ENCODE measurements around the gene SETD4.

Gene SETD4

DNA sequence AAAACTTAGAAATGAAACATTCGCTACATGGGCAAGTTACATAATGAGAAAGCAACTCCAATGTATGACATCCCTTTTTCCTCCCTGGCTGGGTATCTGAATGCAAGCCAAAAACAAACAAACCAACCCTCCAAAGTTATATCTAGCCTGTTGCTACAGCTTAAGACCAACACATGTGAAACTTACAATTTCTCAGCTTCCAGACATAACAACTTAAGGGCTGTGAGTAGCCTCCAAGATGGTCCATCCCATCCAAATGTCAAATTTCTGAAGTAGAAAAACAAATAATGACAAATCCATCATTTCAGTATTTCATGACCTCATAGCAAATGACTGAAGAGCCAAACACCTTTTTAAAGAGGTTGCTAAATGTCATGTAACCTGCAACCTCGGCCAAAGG, 19.9 kb downstream of the SETD4 start:
- H3K27me3 ChIP-seq (ENCODE audit: insufficient read depth, low read length, poor library complexity): no peaks in the 10 kb centered on the region
- H4K5ac ChIP-seq (ENCODE audit: low read length): no peak overlapping the region
- H3K9ac ChIP-seq (ENCODE audit: low read length): no peak overlapping the region
- H3K79me1 ChIP-seq (ENCODE audit: low read length): no peaks in the 10 kb centered on the region
- no peak overlapping the region for H3K4me2 ChIP-seq (ENCODE audit: low read length)
- no peaks in the 10 kb centered on the region for H3K79me2 ChIP-seq (ENCODE audit: control insufficient read depth, insufficient read depth, low read length)
- no peak overlapping the region for H3K23ac ChIP-seq (ENCODE audit: low read length)
- WGBS (ENCODE audit: extremely low coverage, insufficient coverage, low lambda C conversion rate): no CpG with 5 or more reads among the region's 2 CpGs
- H3K36me3 ChIP-seq (ENCODE audit: control insufficient read depth, insufficient read depth, low read length): peaks cover 22% of the 10 kb centered on the region
- no peak overlapping the region for H2BK5ac ChIP-seq (ENCODE audit: low read length)
- no peak overlapping the region for H3K27ac ChIP-seq (ENCODE audit: low read depth, low read length)
- no peak overlapping the region for H3K18ac ChIP-seq (ENCODE audit: low read length)
- no peak overlapping the region for H2BK15ac ChIP-seq (replicated peaks; ENCODE audit: low read depth)
- H3K4ac ChIP-seq (ENCODE audit: low read depth, low read length): no peak overlapping the region
- H2BK120ac ChIP-seq (ENCODE audit: low read depth, low read length): no peak overlapping the region
- H4K8ac ChIP-seq (ENCODE audit: low read depth, low read length): no peak overlapping the region
- H3K4me1 ChIP-seq (ENCODE audit: control insufficient read depth, low read depth, low read length): no peaks in the 10 kb centered on the region
- no peak for DNase-seq
- no peak overlapping the region for H3K4me3 ChIP-seq (ENCODE audit: low read length)
- H2AK5ac ChIP-seq (ENCODE audit: low read length): no peak overlapping the region
- H3K56ac ChIP-seq (ENCODE audit: low read length): no peak overlapping the region

DNA sequence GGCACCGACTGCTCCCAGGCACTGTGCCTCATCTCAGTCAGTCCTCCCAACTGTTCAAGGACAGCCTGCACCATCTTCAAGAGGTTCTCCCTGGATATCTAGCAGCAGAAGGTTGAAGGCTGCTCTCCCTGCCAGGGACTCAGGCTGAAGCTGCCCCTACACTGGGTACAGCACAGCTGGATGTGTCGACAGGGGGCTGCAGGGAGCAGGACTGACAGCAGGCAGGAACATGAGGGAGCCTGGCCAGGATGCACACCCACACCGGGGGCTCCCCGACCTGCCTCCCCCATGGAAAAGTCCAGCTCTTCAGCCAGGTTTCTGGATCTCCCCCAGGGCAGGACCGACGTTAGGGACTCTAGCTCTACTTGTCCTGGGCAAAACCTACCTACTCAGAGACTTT, 20.5 kb downstream of the SETD4 start:
- Histone ChIP-seq H2BK5ac (ENCODE audit: low read length) (no peak overlapping the region), H3K56ac (ENCODE audit: low read length) (no peak overlapping the region), H3K18ac (ENCODE audit: low read length) (no peak overlapping the region), H3K4me3 (ENCODE audit: low read length) (no peak overlapping the region), H4K5ac (ENCODE audit: low read length) (no peak overlapping the region), H3K36me3 (ENCODE audit: control insufficient read depth, insufficient read depth, low read length) (peaks cover 19% of the 10 kb centered on the region), H3K27me3 (ENCODE audit: insufficient read depth, low read length, poor library complexity) (no peaks in the 10 kb centered on the region), H3K4me1 (ENCODE audit: control insufficient read depth, low read depth, low read length) (no peaks in the 10 kb centered on the region), H2BK15ac (replicated peaks; ENCODE audit: low read depth) (no peak overlapping the region), H2BK120ac (ENCODE audit: low read depth, low read length) (no peak overlapping the region), H3K79me1 (ENCODE audit: low read length) (no peaks in the 10 kb centered on the region), H4K8ac (ENCODE audit: low read depth, low read length) (no peak overlapping the region), H3K23ac (ENCODE audit: low read length) (no peak overlapping the region), H3K79me2 (ENCODE audit: control insufficient read depth, insufficient read depth, low read length) (no peaks in the 10 kb centered on the region), H3K27ac (ENCODE audit: low read depth, low read length) (no peak overlapping the region), H2AK5ac (ENCODE audit: low read length) (no peak overlapping the region), H3K9ac (ENCODE audit: low read length) (no peak overlapping the region), H3K4me2 (ENCODE audit: low read length) (no peak overlapping the region), H3K4ac (ENCODE audit: low read depth, low read length) (no peak overlapping the region)
- no peak for DNase-seq
- WGBS (ENCODE audit: extremely low coverage, insufficient coverage, low lambda C conversion rate): no CpG with 5 or more reads among the region's 6 CpGs

DNA sequence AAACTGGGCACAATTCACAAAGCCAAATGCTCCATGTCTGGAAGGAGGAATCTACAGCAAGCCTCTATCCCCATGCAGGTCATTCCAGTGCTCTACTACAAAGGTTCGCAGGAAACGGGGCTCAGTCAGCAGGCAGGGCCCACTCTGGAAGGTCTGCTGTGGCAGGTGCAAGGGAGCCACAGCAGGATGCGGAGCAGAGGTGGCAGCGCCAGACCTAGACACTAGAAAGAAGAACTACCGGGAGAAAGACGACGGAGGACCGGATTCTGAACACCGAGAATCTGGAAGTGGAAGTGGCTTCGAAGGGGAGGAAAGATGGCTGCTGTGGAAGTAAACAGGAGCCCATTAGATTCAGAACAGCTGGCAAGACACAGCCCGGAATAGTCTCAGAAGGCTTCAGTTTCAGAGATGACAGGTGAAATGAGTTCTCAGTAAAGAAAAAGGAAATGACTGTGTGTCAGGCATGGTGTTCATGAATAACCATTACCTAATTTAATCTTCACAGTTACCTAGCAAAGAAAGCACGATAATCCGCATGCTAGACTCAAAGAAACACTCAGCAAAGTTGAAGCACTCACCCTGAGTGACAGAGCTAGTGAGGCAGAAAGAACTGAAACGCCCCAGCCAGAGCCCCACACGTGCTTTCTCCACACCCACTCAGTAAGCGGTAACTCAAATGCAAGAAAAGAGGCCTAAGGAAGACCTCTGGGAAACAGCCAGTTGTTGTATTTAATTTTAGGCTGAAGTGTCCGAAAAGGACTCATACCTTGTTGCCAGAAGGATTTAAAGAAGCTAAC, 21.4 kb downstream of the SETD4 start:
- DNase-seq: no peak
- Histone ChIP-seq H3K23ac (ENCODE audit: low read length) (no peak overlapping the region), H3K4ac (ENCODE audit: low read depth, low read length) (no peak overlapping the region), H3K79me2 (ENCODE audit: control insufficient read depth, insufficient read depth, low read length) (no peaks in the 10 kb centered on the region), H3K4me3 (ENCODE audit: low read length) (no peak overlapping the region), H3K56ac (ENCODE audit: low read length) (no peak overlapping the region), H3K79me1 (ENCODE audit: low read length) (no peaks in the 10 kb centered on the region), H4K5ac (ENCODE audit: low read length) (no peak overlapping the region), H3K9ac (ENCODE audit: low read length) (no peak overlapping the region), H2AK5ac (ENCODE audit: low read length) (no peak overlapping the region), H3K18ac (ENCODE audit: low read length) (no peak overlapping the region), H3K27me3 (ENCODE audit: insufficient read depth, low read length, poor library complexity) (no peaks in the 10 kb centered on the region), H2BK120ac (ENCODE audit: low read depth, low read length) (no peak overlapping the region), H3K4me1 (ENCODE audit: control insufficient read depth, low read depth, low read length) (no peaks in the 10 kb centered on the region), H3K36me3 (ENCODE audit: control insufficient read depth, insufficient read depth, low read length) (peaks cover 15% of the 10 kb centered on the region), H3K4me2 (ENCODE audit: low read length) (no peak overlapping the region), H4K8ac (ENCODE audit: low read depth, low read length) (no peak overlapping the region), H3K27ac (ENCODE audit: low read depth, low read length) (no peak overlapping the region), H2BK5ac (ENCODE audit: low read length) (no peak overlapping the region), H2BK15ac (replicated peaks; ENCODE audit: low read depth) (no peak overlapping the region)
- no CpG with 5 or more reads among the region's 17 CpGs for WGBS (ENCODE audit: extremely low coverage, insufficient coverage, low lambda C conversion rate)

DNA sequence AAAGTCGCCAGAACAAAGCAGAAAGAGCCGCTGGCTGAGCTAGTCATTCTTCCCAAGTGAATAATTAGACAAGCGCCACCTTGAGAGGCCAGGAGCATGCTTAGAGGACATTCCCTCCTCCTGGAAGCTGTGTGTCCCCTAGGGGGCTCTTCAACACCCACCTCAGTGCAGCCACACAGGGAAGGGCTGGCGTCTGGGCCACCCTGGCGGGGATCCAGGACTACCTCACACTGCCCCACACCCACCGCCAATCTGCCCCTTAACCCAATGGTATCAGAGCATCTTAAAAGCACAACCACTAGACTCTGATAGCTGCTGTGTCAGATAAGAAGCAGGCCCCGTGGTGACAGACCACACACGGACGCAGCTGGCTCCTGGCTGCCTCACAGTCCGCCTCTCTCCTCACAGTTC, 24.9 kb downstream of the SETD4 start:
- Histone ChIP-seq H2BK5ac (ENCODE audit: low read length) (no peak overlapping the region), H2BK120ac (ENCODE audit: low read depth, low read length) (no peak overlapping the region), H3K27me3 (ENCODE audit: insufficient read depth, low read length, poor library complexity) (no peaks in the 10 kb centered on the region), H2BK15ac (replicated peaks; ENCODE audit: low read depth) (no peak overlapping the region), H3K4me3 (ENCODE audit: low read length) (no peak overlapping the region), H3K4me2 (ENCODE audit: low read length) (no peak overlapping the region), H3K18ac (ENCODE audit: low read length) (no peak overlapping the region), H4K8ac (ENCODE audit: low read depth, low read length) (no peak overlapping the region), H3K4me1 (ENCODE audit: control insufficient read depth, low read depth, low read length) (no peaks in the 10 kb centered on the region), H3K27ac (ENCODE audit: low read depth, low read length) (no peak overlapping the region), H3K23ac (ENCODE audit: low read length) (no peak overlapping the region), H3K36me3 (ENCODE audit: control insufficient read depth, insufficient read depth, low read length) (peaks cover 15% of the 10 kb centered on the region), H3K56ac (ENCODE audit: low read length) (no peak overlapping the region), H3K79me2 (ENCODE audit: control insufficient read depth, insufficient read depth, low read length) (no peaks in the 10 kb centered on the region), H3K9ac (ENCODE audit: low read length) (no peak overlapping the region), H3K79me1 (ENCODE audit: low read length) (no peaks in the 10 kb centered on the region), H2AK5ac (ENCODE audit: low read length) (no peak overlapping the region), H4K5ac (ENCODE audit: low read length) (no peak overlapping the region), H3K4ac (ENCODE audit: low read depth, low read length) (no peak overlapping the region)
- peak; percentile 78 for DNase-seq
- WGBS (ENCODE audit: extremely low coverage, insufficient coverage, low lambda C conversion rate): no CpG with 5 or more reads among the region's 10 CpGs

DNA sequence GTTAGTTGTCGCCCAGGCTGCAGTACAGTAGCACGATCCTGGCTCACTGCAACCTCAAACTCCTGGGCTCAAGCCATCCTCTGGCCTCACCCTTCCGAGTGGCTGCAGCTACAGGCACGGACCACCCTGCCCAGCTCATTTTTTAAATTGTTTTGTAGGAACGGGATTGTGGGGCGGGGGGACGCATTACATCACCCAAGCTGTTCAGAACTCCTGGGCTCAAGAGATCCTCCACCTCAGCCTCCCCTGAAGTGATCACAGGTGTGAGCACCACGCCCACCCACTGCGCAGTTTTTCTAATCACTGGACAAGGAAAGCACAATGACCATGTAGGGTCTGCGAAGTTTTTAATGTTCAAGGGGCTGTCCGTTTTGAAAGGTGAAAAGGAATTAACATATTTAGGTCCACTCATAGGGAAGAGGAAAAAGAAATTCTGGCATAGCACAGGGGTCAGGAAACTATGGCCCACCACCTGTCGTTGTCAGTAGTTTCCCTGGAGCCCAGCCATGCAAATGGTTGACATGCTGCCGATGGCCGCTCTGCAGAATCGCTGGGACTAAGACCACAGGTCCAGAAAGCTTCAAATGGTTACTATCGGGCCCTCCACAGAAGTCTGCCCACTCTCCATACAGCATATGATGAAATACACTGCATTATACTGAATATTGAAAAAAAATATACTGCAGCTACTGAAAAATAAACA, 26.0 kb downstream of the SETD4 start:
- no peak overlapping the region for H3K4me3 ChIP-seq (ENCODE audit: low read length)
- no peak overlapping the region for H4K8ac ChIP-seq (ENCODE audit: low read depth, low read length)
- H3K9ac ChIP-seq (ENCODE audit: low read length): no peak overlapping the region
- H2BK15ac ChIP-seq (replicated peaks; ENCODE audit: low read depth): no peak overlapping the region
- no peak overlapping the region for H4K5ac ChIP-seq (ENCODE audit: low read length)
- no peak overlapping the region for H2AK5ac ChIP-seq (ENCODE audit: low read length)
- no peak overlapping the region for H3K27ac ChIP-seq (ENCODE audit: low read depth, low read length)
- H3K4ac ChIP-seq (ENCODE audit: low read depth, low read length): no peak overlapping the region
- H3K79me2 ChIP-seq (ENCODE audit: control insufficient read depth, insufficient read depth, low read length): no peaks in the 10 kb centered on the region
- H2BK120ac ChIP-seq (ENCODE audit: low read depth, low read length): no peak overlapping the region
- H3K18ac ChIP-seq (ENCODE audit: low read length): no peak overlapping the region
- no peak overlapping the region for H3K23ac ChIP-seq (ENCODE audit: low read length)
- H3K4me2 ChIP-seq (ENCODE audit: low read length): no peak overlapping the region
- peaks cover 13% of the 10 kb centered on the region for H3K36me3 ChIP-seq (ENCODE audit: control insufficient read depth, insufficient read depth, low read length)
- H3K4me1 ChIP-seq (ENCODE audit: control insufficient read depth, low read depth, low read length): no peaks in the 10 kb centered on the region
- no peak for DNase-seq
- no peak overlapping the region for H2BK5ac ChIP-seq (ENCODE audit: low read length)
- no CpG with 5 or more reads among the region's 16 CpGs for WGBS (ENCODE audit: extremely low coverage, insufficient coverage, low lambda C conversion rate)
- H3K27me3 ChIP-seq (ENCODE audit: insufficient read depth, low read length, poor library complexity): no peaks in the 10 kb centered on the region
- no peak overlapping the region for H3K56ac ChIP-seq (ENCODE audit: low read length)
- H3K79me1 ChIP-seq (ENCODE audit: low read length): no peaks in the 10 kb centered on the region
